CD1c-positive myeloid dendritic cell (primary cell): Measurements from ENCODE around the gene KLK15.
"Not testable (repeated sequence)": the region's sequence is repeated elsewhere in the genome, so short reads cannot be mapped to it uniquely, and the experiment has no call there.

Source experiments
- DNase-seq: peaks from one replicate; pipeline ENCODE4 v3.0.0-alpha.2; 2016; ENCODE audit errors: extremely low spot score

Gene KLK15

DNA sequence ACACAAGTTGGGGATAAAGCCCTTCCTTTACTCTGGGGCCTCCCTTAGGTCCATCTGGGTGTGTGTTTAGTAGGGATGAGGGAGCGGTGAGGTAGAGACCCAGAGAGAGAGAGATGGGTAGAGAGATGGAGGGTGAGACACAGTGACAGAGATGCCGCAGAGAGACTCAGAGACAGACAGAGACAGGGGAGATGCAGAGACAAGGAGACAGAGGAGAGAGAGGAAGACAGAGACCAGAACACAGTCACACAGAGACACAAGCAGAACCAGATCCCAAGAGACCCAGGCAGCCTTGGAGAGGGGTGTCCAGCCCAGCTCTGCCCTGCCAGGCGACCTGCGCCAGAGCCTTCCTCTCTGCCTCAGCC lies 12.1 kb downstream of the KLK15 start:
- no peak for DNase-seq

DNA sequence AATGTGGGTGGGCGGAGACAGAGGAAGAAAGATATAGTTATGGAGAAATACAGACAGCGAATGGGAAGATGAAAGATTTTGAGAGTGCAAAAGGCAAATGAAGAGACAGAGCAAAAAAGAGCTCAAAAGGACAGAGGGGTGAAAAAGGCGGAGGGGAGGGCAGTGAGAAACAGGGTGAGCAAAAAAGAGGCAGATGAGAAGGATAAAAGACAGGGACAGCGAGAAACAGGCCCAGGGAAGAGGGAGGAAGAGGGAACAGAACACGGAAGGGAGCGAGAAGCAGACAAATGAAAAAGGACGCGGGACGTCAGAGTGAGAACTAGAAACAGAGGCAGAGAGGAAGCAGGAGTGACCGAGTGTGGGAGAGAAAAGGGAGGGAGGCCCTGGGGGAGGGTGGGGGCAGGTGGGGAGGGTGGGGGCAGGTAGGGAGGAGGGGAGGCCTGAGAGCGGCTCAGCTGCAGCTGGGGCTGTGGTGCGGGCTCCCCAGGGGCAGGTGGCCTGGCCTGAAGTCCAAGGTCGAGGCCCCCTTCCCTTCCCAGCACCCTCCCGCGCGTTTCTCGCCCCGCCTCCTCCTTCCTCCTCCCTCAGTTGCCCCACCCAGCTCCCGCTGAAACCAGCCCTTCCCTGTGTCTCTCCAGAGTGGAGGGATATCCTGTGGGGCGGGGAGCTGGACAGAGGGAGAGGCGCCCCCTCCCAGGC lies 12.7 kb downstream of the KLK15 start:
- no peak for DNase-seq

DNA sequence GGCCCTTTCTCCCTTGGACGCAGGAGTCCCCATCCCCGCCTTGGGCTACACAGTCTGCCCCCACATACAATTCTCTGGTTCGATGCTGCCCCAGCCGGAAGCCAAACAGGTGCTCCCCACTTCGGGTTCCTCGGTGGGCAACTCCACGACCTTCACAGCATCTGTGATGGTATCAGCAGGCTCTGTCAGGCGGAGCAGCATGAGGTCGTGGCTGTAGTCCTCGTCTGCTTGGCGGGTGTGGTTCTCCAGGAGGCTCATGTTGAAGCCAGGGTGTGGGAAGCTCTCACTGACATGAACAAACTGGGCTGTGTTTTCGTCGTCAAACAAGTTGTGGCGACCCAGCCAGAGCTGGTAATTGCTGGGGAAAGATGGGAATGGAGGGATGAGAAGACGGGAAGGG lies 13.3 kb downstream of the KLK15 start:
- DNase-seq = no peak

DNA sequence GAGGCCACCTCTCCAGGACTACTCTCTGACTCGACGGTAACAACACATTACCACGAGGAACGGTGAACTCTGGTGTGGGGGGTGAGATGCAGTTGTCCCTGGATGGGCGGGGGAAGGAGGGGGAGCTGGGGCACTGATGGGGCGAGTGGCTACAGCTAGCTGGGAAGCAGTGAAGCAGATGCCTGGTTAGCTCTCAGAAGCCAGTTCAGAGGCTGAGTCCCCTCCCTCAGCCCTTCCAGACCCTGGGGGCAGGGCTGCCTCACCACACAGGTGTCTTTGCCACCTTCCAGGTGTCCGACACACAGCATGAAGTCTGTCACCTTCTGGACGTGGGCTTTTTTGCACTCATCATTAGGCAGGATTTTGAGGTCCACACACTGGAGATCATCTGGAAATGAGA lies 13.7 kb downstream of the KLK15 start:
- no peak for DNase-seq

DNA sequence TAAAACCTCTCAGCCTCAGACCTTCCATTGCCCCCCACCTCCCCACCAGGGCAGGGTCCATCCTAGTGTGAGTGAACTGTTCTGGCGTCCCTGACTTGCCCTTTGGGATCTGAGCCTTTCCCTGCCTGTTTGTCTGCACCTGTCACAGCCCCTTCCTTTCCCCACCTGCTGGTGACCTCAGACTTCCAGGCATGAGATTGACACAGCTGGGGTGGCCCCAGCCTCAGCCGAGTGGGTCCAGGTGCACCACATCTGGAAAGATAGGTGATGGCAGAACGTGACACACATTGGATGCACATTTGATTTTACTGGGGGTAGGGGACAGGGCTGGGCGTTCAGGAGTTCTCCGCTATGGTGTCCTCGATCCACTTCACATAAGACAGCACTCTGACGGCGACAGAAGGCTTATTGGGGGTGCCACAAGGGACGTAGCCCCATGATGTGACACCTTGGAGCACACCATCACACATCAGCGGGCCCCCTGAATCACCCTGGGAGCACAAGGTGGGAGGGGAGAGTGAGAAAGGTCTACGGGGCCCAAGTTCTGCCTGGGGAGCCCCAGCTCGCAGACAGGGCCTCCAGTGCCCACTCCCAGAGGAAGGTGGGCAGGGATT lies 14.4 kb downstream of the KLK15 start:
- DNase-seq = no peak

DNA sequence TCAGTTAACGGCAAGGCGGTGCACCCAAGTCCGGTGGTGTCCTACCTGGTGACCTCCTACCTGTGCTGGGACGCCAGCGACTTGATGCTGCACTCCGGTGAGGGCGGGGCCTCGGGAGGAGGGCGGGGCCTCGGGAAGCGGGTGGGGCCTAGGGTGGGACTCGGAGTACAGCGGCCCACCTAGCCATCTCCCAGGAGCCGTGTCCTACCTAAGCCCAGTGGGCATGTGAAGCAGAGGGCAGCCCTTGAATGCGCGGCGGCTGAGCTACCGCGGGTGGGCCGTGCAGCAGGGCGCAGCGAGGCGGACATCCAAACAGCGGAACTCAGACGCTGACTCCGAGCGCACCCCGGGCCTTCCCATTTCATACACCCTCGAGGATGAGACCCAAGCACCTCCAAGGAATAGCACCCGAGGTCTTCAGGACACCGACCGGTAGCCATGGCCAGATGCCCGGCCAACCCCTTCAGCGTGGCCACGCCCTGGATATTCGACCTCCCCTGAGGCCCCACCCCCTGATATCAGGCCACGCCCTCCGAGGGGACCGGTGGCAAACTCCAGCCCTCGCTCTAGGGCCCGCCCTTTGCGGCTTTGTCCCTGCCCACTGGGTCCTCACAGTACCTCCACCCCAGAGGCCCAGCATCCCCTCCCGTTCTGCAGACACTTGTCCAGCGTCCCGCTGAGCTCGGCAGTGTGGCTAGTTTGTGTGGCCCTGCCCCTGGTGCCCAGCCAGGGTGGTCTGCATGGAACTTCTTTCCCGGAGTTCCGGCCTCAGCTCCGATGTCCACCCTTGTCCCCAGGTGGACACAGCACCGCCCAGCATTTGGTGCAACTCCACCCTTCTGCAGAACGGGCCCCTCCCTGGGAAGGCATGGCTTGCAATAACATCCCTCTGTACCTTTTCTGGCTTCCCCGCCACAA lies 15.2 kb downstream of the KLK15 start:
- DNase-seq = peak; percentile 46

DNA sequence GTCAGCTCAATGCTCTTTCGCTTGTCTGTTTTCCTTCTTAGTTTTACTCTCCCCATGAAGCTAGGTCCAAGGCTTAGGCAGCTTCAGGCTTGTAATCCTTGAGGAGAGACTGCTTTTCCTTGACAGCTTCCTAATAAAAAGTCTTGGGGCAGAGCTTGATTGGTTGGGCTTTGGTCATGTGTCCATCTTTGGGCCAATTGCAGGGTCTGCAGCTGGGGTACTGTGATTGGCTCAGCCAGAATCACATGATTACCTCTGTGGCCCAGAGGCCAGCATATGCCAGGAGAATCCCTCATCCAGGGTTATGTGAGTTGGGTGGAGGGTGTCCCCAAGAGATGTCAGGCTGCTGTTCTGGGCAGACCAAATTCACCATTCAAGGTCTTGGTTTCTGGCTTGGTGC lies 17.9 kb downstream of the KLK15 start:
- DNase-seq = no peak

DNA sequence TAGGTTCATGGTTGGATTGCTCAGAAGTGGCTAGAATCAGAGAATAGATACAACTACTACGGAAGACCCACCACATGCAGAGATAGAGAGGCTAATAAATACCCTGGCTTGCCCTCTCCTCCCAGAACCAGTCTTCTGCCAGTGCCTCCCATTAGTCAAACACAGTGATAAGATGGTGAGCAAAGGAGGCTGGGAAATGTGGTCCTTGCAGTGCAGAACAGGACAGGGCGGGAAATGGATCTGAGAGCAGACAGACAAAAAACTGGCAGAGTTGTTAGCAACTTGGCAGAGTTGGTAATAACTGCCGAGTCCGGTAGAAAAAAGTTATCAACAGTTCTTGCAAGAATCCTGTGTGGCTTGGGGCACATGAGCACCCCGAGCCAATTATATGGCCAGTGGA lies 18.5 kb downstream of the KLK15 start:
- DNase-seq = no peak

DNA sequence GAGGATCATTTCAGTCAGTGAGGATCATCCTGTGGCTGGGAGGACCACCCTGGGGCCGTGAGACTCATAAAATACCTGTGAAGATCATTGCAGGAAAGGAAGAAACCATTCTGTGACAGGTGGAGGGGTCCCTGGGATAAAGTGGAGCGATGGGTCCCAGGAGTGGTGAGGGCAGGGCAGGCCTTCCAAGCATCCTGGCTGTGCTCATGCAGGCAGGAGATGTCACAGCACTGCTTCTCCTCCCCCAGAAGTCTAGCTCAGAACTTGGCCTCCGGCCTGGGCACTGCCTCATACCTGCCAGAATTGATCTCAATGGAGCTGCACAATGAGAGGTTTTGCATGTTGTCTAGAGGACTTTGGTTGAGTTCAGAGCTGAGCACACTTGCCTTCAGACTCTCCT lies 20.9 kb downstream of the KLK15 start:
- DNase-seq = no peak

DNA sequence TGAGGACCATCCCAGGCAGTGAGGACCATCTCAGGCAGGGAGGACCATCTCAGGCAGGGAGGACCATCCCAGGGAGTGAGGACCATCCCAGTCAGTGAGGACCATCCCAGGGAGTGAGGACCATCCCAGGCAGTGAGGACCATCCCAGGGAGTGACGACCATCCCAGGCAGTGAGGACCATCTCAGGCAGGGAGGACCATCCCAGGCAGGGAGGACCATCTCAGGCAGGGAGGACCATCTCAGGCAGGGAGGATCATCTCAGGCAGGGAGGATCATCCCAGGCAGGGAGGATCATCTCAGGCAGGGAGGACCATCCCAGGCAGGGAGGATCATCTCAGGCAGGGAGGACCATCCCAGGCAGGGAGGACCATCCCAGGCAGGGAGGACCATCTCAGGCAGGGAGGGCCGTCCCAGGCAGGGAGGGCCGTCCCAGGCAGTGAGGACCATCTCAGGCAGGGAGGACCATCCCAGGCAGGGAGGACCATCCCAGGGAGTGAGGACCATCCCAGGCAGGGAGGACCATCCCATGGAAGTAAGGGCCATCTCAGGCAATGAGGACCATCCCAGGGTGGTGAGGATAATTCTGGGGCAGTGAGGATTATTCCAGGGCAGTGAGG lies 21.6 kb downstream of the KLK15 start:
- not testable (repeated sequence) for DNase-seq

DNA sequence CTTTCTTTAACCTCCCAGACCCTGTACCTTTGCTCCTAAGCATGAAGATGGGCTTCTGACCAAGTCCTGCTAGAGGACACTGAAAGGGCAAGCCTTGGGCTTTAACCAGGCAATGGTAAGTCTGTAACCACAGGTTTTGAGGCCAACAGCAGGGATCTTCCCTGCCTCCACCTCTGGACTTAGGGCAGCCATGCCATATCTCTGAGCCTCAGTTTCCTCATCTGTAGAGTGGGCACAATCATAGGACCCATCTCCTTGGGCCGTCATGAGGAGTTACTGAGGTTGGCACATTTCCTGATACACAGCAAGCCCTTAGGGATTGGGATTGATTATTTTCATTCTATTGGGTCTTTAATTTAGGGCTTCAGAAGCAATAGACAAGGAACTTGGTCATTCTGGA lies 24.5 kb downstream of the KLK15 start:
- DNase-seq = no peak

DNA sequence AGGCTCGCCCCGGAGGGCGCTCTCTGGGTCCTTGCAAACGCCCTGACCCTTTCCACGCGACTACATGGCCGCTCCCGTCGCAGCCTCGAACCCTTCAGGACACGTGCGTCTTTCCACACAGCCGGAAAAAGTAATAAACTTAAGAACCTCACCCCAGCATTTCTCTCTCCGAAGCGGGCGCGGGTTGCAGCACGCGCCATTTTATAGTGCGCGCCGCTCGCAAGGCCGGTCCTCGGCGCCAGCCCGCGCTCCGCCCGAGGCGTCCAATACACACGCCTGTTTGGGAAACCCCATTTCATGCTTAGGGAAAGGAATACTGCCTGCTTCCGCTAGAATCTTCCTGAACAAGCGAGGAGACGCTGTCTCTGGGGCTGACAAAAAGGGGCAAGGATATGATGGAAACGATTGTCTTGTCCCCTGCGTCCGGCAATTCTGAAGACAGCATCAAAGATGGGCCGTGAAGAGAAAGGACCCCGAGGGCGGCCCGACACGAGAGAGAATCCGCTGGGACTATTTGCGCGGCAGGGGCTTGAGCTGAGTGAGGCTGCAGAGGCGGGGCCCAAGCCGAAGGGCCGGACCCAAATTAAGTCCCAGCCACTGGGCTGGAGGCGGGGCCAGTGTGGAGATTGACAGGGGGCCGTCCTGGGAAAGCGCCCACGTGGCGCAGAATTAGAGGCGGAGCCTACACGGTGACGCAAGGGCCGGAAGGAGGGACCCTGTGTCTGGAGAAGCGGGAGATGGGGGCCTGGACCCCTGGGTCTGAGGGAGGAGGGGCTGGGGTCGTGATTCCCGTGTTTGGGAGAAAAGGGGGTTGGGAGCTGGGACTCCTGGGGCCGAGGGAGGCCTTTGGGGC lies 28.7 kb downstream of the KLK15 start:
- peak; percentile 98 for DNase-seq

DNA sequence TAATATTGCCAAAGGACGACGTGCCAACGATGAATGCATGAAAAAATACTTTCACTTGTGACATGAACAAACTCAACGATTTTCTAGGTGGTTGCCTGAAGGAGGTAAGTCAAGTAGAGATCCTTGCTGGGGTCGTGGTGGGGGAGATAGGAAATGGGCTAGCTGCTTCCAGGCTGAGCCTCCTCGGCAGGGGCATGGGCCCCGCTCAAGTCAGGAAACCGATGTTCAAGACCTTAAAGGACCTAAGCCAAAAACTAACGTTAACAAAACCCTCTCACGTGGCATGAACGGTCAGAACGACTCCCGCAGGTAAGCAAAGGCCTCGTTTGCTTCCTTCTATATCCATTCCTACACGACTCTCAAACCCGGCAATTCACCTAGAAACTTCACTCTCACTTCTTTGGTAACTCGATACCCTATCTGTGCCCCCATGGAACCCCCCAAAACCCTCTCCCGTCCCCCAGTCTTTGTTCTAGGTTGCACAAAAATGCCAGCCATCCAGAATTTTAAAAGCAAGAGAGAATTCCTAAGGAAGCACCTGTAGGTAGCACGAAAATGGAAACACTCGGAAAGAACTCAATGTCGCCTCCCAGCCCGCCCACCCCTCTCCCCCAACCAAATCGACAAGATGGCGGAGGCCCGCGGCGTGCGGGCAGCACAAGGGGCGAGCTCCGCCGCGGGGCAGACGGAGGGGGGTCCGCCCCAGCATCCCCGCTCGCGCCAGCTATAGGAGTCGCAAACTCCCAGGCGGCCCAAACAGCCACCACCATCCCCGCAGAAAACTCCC lies 29.5 kb downstream of the KLK15 start:
- peak; percentile 27 for DNase-seq

DNA sequence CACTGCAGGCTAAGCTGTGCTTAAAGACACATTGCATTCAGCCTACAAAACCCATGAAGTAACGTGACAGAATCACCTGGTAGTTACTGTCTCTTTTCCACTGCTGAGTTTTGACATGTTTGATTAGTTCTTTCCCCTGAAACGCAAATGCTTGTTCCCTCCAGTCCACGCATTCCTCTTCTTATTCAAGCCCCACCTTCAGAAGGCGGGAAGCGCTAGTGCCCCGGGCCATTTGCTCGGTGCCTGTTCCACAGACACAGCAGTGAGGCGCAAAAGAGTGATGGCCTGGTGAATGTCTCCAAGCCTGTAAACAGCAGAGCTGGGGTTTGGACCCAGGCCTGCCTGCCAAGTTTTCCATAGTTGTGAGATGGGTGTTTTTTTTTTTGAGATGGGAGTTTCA lies 32.3 kb downstream of the KLK15 start:
- no peak for DNase-seq

DNA sequence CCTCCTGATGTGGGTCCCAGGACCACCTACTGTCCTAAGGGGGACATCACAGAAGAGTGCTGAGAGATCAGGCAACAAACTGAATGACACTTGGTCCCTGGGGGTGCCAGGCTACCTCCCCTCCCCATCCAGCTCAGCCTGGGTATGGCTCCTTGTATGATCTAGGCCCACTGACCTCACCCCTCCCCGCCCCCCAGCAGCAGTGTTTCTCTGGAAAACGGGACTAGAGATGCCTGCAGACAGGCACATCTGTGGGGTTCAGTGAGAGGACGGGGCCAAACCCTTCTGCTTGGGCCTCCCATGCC lies 33.9 kb downstream of the KLK15 start:
- no peak for DNase-seq

DNA sequence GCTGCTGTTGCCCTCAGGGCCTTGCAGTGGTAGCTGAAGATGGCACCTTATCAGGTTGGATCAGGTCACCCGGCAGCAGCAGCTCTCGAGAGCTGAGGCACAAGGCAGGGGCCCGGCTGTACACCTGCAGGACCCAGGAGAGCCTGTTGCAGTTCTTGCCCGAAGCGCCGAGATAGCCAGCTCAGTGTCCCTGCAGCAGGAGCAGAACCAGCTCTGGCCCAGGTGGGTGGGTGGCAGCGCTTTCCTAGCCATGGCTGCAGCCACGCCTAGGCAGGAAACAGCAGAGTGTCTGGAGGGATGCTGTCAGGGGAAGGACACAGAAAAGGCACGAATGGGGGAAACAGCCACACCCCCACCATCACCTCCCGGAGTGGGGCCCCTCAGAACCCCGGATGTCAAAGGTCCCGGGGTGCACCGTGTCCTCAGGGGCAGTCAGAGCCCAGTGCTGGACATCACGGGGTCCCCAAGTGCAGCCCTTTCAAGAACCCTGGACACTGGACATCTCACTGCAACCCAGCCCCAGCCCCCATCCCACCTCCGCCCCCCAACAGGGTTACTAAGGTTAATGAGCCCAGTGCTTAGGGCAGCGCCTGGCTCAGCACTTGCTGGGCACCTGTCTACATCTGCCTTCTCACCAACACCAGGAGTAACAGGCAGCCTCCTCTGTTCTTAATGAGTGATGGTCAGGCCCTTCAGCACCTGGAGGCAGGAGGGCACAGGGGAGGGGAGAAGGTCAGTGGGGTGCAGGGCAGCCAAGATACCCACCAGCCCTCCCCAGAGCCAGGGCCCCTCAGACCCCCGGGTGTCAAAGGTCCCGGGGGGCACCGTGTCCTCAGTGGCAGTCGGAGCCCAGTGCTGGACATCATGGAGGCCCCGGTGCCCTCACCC lies 34.5 kb downstream of the KLK15 start:
- no peak for DNase-seq

DNA sequence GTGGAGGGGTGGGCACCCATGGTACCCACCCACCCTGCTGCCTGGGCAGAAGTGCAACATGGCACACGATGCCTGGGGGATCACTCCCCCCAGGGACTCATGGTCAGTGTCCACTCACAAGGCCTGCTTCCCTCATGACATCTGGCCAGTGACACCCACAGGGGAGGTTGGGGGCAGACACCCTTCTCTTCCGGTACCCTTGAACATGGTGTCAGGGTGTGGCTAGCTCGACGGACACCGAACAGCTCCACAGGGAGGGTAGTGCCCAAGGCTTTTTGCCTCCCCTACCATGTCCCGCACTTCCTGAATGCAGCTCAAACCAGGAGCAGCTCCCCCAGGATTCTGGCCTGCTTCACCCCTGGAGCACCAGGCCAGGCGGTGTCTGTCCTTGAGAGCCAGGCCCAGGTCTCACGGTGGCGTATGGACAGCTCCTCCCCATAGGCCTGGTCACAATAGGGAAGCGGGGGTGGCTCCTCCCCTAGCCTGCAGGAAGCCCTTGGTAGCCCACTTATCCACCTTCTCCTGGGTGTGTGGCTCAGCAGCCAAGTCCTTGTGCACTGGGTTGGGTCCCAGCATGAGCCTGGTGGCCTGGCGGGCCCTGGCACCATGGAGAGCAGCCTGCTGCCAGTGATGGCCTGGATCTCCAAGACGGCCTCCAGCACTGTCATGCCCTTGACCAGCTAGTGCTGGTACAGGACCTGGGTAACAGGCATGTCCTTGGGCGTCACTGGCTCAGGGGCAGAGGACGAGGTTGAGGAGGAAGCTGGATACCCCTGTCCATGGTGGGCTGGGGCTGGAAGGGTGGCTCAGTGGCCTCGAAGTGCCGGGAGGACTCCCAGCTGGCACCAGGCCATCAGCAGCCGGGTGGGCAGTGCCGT lies 35.4 kb downstream of the KLK15 start:
- DNase-seq = no peak

DNA sequence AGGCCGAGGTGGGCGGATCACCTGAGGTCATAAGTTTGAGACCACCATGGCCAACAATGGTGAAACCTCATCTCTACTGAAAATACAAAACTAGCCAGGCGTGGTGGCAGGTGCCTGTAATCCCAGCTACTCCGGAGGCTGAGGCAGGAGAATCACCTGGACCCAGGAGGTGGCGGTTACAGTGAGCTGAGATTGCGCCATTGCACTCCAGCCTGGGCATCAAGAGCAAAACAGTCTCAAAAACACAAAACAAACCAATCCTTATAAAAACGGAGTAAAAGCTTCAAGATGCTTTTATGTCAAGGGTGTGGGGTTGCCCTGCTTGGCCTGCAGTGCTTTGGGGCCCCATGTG lies 36.0 kb downstream of the KLK15 start:
- DNase-seq = no peak
